Suppressor macrophage (primary cell): ENCODE measurements around the gene INF2.

Experiments used
- DNase-seq, 4 experiments: peaks; one replicate each; pipeline ENCODE4 v3.0.0-alpha.2; 2020 to 2022

INF2 gene

DNA sequence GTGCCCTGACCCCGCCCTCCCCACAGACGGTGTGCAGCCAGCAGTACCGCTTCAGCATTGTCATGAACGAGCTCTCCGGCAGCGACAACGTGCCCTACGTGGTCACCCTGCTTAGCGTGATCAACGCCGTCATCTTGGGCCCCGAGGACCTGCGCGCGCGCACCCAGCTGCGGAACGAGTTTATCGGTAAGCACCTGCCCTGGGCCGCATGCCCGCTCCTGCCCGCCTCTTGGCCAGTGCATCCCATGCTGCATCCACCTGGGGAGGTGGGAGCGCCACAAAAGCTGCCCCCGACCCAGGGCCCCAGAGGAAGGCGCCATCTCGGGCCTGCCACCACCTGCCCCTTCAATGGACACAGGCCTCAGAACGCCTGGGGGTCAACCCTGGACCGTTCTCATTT, 13.9 kb downstream of the INF2 start:
- no peak for DNase-seq

- no peak for DNase-seq
Measured at GRCh38 chr14:104704252-104704651, 14.8 kb downstream of the INF2 start.

DNA sequence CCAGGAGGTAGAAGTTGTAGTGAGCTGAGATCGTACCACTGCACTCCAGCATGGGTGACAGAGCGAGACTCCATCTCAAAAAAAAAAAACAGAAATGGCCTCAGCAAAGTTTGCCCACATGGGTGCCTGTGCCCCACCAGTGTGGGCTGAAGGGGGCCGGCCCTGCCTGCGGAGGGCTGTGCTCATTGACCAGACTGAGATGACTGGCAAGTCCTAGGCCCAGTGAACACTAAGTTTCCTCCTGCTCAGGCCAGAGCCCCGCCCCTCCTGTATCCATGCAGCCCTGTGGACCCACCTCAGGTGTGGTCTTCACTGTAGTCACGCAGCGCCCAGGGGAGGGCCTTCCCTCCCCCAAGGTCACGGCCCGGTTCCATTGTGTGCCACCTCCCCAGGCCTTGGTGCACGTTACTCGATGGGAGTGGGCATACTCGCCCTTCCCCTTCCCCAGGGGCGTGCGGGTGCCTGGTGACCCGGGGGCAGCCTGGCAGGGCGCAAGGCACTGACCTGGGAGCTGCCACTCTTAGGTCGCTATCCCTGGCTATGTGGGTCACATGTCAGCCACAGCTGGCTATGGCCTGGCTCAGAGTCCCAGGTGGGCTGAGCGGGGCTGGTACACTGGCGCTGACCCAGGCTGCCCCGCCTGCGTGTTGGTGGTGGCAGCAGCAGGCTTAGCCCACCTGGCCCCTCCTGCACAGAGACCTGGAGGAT, 16.1 kb downstream of the INF2 start:
- DNase-seq, result no peak

DNA sequence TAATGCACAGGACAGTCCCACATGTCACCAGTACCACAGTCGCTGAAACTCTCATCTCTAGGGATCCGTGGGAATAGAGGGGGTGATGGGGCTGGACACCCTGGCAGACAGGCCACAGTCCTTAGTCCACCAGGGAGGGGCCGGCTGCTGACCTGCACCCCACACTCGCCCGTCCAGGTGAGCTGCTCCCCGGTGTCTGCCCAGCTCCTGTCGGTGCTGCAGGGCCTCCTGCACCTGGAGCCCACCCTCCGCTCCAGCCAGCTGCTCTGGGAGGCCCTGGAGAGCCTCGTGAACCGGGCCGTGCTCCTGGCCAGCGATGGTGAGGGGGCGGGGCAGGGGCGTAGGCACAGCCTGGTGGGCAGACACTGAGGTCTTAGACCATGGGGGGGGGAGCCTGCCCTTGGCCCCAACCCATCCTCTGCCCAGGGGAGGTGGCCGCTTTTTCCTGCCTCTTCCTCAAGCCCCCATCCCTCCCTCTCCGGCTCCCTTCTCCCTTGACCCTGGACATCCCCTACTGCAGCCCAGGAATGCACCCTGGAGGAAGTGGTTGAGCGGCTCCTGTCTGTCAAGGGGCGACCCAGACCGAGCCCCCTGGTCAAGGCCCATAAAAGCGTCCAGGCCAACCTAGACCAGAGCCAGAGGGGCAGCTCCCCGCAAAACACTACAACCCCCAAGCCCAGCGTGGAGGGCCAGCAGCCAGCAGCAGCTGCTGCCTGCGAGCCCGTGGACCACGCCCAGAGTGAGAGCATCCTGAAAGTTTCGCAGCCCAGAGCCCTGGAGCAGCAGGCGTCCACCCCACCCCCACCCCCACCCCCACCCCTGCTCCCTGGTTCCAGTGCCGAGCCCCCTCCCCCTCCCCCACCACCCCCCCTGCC, 17.6 kb downstream of the INF2 start:
- no peak for DNase-seq

DNA sequence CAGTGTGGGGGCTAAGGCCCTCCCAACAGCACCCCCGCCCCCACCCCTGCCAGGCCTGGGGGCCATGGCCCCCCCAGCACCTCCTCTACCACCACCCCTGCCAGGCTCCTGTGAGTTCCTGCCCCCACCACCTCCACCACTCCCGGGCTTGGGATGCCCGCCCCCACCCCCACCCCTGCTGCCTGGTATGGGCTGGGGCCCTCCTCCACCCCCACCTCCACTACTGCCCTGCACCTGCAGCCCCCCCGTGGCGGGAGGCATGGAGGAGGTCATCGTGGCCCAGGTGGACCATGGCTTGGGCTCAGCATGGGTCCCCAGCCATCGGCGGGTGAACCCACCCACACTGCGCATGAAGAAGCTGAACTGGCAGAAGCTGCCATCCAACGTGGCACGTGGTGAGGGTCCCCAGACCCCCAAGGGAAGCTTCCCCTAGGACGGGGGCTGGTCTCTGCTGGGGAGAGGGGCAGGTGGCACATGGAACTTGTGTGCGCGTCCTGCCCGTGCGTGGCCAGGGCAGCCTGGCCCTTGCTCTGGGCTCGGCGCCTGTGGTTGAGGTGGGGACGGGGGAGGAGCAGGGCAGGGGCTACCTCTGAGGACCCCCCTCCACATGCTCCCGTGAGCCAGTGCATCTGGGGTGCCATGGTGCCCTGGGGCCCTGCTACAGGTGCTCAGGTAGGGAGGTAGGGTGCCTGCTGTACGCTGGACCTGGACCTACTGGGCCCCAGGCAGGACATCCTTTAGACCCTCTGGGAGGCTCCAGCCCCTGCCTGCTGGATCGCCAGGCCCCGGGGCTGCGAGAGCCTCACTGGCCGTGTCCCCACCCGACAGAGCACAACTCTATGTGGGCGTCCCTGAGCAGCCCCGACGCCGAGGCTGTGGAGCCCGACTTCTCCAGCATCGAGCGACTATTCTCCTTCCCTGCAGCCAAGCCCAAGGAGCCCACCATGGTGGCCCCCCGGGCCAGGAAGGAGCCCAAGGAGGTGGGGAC, 18.5 kb downstream of the INF2 start:
- DNase-seq, result no peak

- peak; percentile 65 to 84 (median 74) for DNase-seq
Measured at GRCh38 chr14:104708606-104709268, 19.3 kb downstream of the INF2 start.

GRCh38 chr14:104709387-104710039, 20.1 kb downstream of the INF2 start:
- no peak for DNase-seq

DNA sequence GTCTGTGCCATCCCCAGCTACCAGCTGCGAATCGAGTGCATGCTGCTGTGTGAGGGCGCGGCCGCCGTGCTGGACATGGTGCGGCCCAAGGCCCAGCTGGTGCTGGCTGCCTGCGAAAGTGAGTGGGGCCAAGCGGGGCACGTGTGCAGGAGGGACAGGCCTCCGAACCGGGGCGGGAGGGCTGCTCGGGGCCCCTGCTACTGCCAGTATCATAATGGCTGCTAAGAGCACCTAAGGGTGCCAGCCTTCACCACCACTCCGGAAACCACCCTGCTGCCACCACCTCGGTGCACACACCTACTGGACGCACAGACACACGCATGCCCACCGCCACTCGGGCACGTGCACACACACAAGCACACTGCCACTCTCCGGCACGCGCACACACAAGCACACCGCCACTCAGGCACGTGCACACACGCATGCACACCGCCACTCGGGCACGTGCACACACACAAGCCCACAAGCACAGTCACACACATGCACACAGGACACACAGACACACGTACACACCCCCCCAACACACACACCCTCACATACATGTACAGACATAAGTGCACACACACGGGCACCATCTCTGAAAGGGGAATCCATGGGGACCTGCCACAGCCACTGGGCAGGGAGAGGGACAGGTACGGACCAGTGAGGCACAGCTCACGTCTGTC, 20.8 kb downstream of the INF2 start:
- no peak for DNase-seq

- DNase-seq, result peak in 2 of 4 experiments; percentile 32 to 36
Measured at GRCh38 chr14:104712881-104713734, 23.7 kb downstream of the INF2 start.

GRCh38 chr14:104714066-104714465, 24.6 kb downstream of the INF2 start:
- DNase-seq, result no peak

DNA sequence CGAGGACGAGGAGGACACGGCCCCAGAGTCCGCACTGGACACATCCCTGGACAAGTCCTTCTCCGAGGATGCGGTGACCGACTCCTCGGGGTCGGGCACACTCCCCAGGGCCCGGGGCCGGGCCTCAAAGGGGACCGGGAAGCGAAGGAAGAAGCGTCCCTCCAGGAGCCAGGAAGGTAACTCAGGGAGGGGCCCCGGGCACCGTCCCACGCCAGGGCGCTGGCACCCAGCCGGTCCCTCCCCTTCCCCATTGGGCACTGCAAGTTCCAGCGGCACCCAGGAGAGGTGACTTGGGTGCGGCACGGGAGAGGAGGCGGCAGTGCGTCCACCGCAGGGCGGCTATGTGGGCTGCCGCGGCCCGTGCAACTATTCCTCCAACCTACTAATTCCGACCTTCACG, 25.3 kb downstream of the INF2 start:
- DNase-seq, result no peak

DNA sequence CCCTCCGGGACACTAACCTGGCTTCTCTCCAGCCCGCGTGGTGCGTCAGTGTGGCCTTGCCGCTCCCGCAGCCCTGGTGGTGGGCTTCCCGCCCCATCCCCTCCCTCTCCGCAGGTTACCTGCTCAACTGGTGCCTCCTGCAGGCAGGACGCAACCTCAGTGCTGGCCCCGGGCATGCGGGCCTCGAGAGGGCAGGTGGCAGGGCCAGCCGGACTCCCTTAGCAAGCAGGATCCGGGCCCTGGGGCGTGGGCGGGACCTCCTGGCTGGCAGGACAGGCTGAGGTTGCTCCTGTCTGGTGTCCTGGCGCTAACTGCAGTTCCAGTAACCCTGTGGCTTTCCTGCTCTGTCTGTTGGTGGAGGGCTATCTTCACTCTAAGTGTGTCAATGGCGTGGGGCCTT, 26.0 kb downstream of the INF2 start:
- no peak for DNase-seq

GRCh38 chr14:104715871-104716270, 26.5 kb downstream of the INF2 start:
- DNase-seq, result no peak

DNA sequence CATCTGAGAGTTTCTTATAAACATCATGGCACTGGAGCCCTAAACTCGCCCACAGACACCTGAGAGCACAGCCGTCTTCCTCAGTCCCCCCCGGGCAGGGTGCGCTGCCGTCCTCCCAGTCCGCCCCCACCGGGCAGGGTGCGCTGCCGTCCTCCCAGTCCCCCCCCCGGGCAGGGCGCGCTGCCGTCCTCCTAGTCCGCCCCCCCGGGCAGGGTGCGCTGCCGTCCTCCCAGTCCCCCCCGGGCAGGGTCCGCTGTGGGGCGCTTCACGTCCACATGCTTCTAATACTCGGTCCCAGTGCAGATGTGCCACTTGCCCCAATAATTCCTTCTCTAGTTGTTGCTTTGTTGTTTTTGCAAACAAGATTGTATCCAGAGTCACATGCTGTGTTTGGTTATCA, 27.7 kb downstream of the INF2 start:
- DNase-seq, result no peak

DNA sequence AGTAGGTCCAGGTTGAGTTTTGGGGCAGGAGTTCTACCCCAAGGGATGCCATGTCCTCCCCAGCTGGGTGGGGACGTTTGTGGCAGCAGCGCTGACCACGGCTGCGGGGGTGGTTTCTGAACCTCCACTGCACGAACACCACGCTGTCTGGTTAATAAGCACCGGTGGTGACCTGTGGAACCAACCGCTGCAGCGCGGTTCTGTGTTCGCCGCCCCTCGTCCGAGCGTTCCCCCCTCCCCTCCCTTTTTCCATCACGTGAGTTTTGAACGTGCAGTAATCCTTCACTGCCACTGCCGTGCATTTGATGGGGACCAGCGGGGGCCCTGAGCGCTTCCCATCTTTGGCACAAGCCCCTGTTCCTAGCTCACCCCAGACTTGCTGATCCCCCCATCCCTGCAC, 28.2 kb downstream of the INF2 start:
- no peak for DNase-seq

DNA sequence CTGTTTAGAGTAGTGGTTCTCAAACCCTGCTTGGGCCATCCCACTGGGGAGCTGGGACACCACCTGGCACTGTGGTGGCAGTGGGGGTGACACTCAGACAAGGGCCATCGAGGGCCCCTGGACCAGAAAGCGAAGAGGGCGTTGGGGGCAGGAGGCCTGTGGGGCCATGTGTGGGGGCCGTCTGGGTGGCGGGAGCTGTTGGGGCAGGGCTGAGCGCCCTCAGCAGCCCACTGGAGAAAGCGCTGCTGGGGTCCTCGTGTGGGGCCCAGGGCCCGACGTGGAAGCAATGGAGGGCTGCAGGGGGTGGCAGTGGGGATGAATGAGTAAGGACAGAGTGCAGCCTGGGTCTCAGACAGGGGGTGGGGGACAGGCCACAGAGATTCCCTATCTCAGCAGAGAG, 28.7 kb downstream of the INF2 start:
- DNase-seq, result no peak

- DNase-seq, result no peak
Measured at GRCh38 chr14:104718871-104719270, 29.5 kb downstream of the INF2 start.

DNA sequence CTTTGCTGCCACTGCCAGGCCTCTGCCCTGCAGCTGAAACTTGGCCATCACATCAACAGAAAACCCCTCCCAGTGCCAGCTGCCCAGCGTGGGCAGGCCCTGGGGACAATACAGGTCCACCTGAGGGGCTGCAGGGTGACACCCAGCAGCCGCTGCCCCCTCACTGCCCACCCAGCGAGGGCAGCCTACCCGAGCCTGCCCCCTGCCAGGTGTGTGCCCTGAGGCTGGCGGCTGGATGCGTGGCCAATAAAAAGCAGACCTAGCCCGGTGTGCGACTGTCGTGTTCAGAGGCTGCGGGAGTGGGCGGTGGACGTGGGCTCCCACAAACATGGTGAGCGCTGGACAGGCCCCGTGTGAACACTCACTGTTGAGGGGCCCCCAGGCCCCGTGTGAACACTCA, 29.9 kb downstream of the INF2 start:
- no peak for DNase-seq

DNA sequence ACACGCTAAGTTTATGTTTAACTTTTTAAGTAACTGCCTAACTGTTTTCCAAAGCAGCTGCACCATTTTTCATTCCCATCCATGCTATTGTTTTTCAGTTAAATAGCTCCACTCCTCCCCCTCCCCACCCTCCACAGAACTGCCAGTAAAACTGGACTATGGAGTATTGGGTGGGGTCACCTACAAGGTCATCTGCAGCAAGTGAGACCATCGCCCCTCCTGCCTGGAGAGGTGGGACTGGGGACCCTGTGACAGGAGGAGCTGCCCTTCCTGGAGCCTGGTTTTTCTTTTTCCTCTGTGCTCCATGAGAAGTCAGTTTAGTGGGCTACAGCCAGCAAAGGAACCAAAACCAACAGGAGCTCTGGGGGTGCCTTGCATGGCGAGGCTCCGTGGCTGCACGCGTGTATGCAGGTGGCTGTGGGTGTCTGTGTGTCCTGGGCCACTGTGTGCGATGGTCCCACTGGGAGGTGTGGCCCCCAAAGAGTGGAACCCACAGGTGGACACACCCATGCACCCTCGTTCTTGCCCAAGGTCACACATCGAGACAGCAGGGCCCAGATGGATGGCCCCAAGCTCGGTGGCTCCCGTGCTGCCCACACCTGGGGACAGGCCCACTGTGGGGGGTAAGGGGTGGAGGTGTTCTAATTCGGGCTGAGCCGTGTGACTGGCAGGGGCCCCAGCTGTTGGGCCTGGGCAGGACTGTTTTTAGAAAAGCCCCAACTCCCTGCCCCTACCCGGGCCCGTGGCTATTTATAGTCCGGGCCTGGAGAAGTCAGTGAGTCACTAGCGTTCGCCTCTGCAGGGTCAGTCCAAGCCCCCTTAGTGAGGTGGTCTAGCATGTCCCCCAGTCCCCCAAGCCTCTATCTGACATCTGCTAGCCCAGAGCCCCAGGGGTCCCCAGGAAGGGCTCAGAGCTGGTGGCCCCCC, 32.4 kb downstream of the INF2 start:
- no peak for DNase-seq
